GM23338 (cell line): ENCODE data around the gene EFCC1. TPM values are rescaled to one million over a fixed set of nuclear protein-coding genes. Genes with fewer than 3 reads are reported as not detected.

Experiments used
- ATAC-seq: fragments of 200-7000 bp; cut with Tn5 transposase; 3 replicates; pipeline ENCODE4 v1.9.1; 2020
- DNase-seq: peaks from one replicate; pipeline ENCODE4 v3.0.0-alpha.2; 2015; ENCODE audit warnings: low spot score
- H2AFZ ChIP-seq: fragments of 200-600 bp; sonication (generic); 2 replicates; pipeline ENCODE4 v1.8.0; 2016; ENCODE audit warnings: antibody characterized with exemption, mild to moderate bottlenecking, moderate library complexity
- H3F3A ChIP-seq: fragments of 200-600 bp; sonication (generic); replicated peaks from 2 replicates; pipeline ENCODE4 v1.8.0; 2017; ENCODE audit warnings: antibody characterized with exemption, mixed run types, low read depth
- H3K27ac ChIP-seq: fragments of 200-600 bp; sonication (generic); 2 replicates; pipeline ENCODE4 v1.6.1; 2016; ENCODE audit warnings: low read depth
- H3K27me3 ChIP-seq: fragments of 200-600 bp; sonication (generic); 2 replicates; pipeline ENCODE4 v1.8.0; 2016; ENCODE audit warnings: mild to moderate bottlenecking, mixed run types, moderate library complexity; ENCODE audit not compliant: insufficient read depth
- H3K36me3 ChIP-seq: fragments of 200-600 bp; sonication (generic); 2 replicates; pipeline ENCODE4 v1.8.0; 2016; ENCODE audit warnings: mild to moderate bottlenecking; ENCODE audit not compliant: insufficient read depth
- H3K4me1 ChIP-seq: fragments of 200-600 bp; sonication (generic); 2 replicates; pipeline ENCODE4 v1.8.0; 2016; ENCODE audit warnings: mild to moderate bottlenecking, moderate library complexity; ENCODE audit not compliant: insufficient read depth
- H3K4me2 ChIP-seq: fragments of 200-600 bp; sonication (generic); 2 replicates; pipeline ENCODE4 v1.7.1; 2017; ENCODE audit warnings: mixed run types
- H3K4me3 ChIP-seq: fragments of 200-600 bp; sonication (generic); 2 replicates; pipeline ENCODE4 v1.6.1; 2016; ENCODE audit warnings: mixed run types
- H3K79me2 ChIP-seq: fragments of 200-600 bp; sonication (generic); replicated peaks from 2 replicates; pipeline ENCODE4 v1.8.0; 2017; ENCODE audit warnings: mild to moderate bottlenecking; ENCODE audit not compliant: insufficient read depth
- H3K9me2 ChIP-seq: fragments of 200-600 bp; sonication (generic); 2 replicates; pipeline ENCODE4 v1.8.0; 2017; ENCODE audit not compliant: insufficient read depth
- H4K20me1 ChIP-seq: fragments of 200-600 bp; sonication (generic); replicated peaks from 2 replicates; pipeline ENCODE4 v1.8.0; 2017; ENCODE audit warnings: mild to moderate bottlenecking; ENCODE audit not compliant: insufficient read depth
- H3K27ac Mint-ChIP-seq: 2 replicates; pipeline ENCODE4 v1.8.0; 2020; ENCODE audit warnings: inconsistent platforms, mild to moderate bottlenecking, moderate library complexity, mixed read lengths
- H3K27me3 Mint-ChIP-seq: 3 replicates; pipeline ENCODE4 v1.8.0; 2022; ENCODE audit warnings: low read depth, mild to moderate bottlenecking, moderate library complexity, mixed read lengths, inconsistent platforms; ENCODE audit not compliant: insufficient read depth, poor library complexity
- H3K36me3 Mint-ChIP-seq: 3 replicates; pipeline ENCODE4 v1.8.0; 2021; ENCODE audit warnings: low read depth, mild to moderate bottlenecking, inconsistent platforms, moderate library complexity, mixed read lengths
- H3K4me1 Mint-ChIP-seq: 3 replicates; pipeline ENCODE4 v1.8.0; 2020; ENCODE audit warnings: mild to moderate bottlenecking, inconsistent platforms, mixed read lengths
- H3K4me3 Mint-ChIP-seq: 3 replicates; pipeline ENCODE4 v1.8.0; 2021; ENCODE audit warnings: moderate library complexity, mild to moderate bottlenecking, inconsistent platforms, mixed read lengths
- H3K9me3 Mint-ChIP-seq: 3 replicates; pipeline ENCODE4 v1.8.0; 2020; ENCODE audit warnings: moderate library complexity, mild to moderate bottlenecking, inconsistent platforms, mixed read lengths
- EZH2 ChIP-seq: fragments of 200-600 bp; sonication (generic); IDR thresholded peaks from one replicate; pipeline ENCODE4 v1.8.0; 2017; ENCODE audit warnings: antibody characterized with exemption, mild to moderate bottlenecking, low read depth; ENCODE audit not compliant: unreplicated experiment
- EZH2phosphoT487 ChIP-seq: fragments of 200-600 bp; sonication (generic); IDR thresholded peaks from one replicate; pipeline ENCODE4 v1.8.1; 2018; ENCODE audit warnings: antibody characterized with exemption; ENCODE audit not compliant: unreplicated experiment
- STAT1 ChIP-seq: IDR thresholded peaks from one replicate; pipeline ENCODE4 v1.6.1; 2016; ENCODE audit warnings: antibody characterized with exemption; ENCODE audit not compliant: unreplicated experiment
- polyA plus RNA-seq: library from polyadenylated mRNA; unstranded; fragments of >200 nt; fragmentation: Nextera tagmentation; extraction: Ambion mirVana; gene quantifications from 2 replicates; pipeline ENCODE4 v1.2.1, GENCODE V29; 2016
- total RNA-seq: library from RNA; depleted of rRNA; stranded (reverse); fragments of >200 nt; shearing (Covaris generic); gene quantifications from 2 replicates; pipeline ENCODE4 v1.2.3, GENCODE V29; 2014
- TF ChIP-seq, protein P1 (sequence below): fragments of 250-450 bp; sonication (Bioruptor Pico); IDR thresholded peaks from 2 replicates; pipeline ENCODE4 v1.5.0; 2020; ENCODE audit warnings: mild to moderate bottlenecking, moderate library complexity
- TF ChIP-seq, protein P2 (sequence below): IDR thresholded peaks from one replicate; pipeline ENCODE4 v1.6.1; 2018; ENCODE audit warnings: antibody characterized with exemption; ENCODE audit not compliant: unreplicated experiment

The EFCC1 gene
- total and polyA plus RNA-seq, 2 experiments from 2014 or later: not detected

DNA sequence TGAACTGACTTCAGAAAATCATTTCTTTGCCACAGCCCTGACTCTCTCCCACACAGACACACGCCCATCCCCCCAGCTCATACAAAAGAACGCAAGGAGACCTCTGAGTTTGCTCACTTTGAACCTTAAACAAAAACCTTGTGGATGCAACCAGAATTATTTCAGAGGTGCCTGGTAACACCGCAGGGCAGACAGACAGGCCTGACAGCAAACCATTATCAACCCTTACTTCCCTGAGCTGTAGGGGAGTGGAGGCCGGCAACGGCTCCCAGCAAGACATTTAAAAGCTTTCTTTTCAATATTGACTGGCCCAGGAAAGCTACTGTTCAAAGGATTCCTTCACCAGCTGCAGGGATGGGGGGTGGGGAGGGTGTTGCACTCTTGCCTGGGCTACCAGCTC, 2.0 kb upstream of the EFCC1 start:
- H2AFZ ChIP-seq: no peak overlapping the region
- TF ChIP-seq, protein P1, sequence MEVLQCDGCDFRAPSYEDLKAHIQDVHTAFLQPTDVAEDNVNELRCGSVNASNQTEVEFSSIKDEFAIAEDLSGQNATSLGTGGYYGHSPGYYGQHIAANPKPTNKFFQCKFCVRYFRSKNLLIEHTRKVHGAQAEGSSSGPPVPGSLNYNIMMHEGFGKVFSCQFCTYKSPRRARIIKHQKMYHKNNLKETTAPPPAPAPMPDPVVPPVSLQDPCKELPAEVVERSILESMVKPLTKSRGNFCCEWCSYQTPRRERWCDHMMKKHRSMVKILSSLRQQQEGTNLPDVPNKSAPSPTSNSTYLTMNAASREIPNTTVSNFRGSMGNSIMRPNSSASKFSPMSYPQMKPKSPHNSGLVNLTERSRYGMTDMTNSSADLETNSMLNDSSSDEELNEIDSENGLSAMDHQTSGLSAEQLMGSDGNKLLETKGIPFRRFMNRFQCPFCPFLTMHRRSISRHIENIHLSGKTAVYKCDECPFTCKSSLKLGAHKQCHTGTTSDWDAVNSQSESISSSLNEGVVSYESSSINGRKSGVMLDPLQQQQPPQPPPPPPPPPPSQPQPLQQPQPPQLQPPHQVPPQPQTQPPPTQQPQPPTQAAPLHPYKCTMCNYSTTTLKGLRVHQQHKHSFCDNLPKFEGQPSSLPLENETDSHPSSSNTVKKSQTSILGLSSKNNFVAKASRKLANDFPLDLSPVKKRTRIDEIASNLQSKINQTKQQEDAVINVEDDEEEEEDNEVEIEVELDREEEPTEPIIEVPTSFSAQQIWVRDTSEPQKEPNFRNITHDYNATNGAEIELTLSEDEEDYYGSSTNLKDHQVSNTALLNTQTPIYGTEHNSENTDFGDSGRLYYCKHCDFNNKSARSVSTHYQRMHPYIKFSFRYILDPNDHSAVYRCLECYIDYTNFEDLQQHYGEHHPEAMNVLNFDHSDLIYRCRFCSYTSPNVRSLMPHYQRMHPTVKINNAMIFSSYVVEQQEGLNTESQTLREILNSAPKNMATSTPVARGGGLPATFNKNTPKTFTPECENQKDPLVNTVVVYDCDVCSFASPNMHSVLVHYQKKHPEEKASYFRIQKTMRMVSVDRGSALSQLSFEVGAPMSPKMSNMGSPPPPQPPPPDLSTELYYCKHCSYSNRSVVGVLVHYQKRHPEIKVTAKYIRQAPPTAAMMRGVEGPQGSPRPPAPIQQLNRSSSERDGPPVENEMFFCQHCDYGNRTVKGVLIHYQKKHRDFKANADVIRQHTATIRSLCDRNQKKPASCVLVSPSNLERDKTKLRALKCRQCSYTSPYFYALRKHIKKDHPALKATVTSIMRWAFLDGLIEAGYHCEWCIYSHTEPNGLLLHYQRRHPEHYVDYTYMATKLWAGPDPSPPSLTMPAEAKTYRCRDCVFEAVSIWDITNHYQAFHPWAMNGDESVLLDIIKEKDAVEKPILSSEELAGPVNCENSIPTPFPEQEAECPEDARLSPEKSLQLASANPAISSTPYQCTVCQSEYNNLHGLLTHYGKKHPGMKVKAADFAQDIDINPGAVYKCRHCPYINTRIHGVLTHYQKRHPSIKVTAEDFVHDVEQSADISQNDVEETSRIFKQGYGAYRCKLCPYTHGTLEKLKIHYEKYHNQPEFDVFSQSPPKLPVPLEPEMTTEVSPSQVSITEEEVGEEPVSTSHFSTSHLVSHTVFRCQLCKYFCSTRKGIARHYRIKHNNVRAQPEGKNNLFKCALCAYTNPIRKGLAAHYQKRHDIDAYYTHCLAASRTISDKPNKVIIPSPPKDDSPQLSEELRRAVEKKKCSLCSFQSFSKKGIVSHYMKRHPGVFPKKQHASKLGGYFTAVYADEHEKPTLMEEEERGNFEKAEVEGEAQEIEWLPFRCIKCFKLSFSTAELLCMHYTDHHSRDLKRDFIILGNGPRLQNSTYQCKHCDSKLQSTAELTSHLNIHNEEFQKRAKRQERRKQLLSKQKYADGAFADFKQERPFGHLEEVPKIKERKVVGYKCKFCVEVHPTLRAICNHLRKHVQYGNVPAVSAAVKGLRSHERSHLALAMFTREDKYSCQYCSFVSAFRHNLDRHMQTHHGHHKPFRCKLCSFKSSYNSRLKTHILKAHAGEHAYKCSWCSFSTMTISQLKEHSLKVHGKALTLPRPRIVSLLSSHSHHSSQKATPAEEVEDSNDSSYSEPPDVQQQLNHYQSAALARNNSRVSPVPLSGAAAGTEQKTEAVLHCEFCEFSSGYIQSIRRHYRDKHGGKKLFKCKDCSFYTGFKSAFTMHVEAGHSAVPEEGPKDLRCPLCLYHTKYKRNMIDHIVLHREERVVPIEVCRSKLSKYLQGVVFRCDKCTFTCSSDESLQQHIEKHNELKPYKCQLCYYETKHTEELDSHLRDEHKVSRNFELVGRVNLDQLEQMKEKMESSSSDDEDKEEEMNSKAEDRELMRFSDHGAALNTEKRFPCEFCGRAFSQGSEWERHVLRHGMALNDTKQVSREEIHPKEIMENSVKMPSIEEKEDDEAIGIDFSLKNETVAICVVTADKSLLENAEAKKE: no peak
- TF ChIP-seq STAT1: no peak
- TF ChIP-seq, protein P2, sequence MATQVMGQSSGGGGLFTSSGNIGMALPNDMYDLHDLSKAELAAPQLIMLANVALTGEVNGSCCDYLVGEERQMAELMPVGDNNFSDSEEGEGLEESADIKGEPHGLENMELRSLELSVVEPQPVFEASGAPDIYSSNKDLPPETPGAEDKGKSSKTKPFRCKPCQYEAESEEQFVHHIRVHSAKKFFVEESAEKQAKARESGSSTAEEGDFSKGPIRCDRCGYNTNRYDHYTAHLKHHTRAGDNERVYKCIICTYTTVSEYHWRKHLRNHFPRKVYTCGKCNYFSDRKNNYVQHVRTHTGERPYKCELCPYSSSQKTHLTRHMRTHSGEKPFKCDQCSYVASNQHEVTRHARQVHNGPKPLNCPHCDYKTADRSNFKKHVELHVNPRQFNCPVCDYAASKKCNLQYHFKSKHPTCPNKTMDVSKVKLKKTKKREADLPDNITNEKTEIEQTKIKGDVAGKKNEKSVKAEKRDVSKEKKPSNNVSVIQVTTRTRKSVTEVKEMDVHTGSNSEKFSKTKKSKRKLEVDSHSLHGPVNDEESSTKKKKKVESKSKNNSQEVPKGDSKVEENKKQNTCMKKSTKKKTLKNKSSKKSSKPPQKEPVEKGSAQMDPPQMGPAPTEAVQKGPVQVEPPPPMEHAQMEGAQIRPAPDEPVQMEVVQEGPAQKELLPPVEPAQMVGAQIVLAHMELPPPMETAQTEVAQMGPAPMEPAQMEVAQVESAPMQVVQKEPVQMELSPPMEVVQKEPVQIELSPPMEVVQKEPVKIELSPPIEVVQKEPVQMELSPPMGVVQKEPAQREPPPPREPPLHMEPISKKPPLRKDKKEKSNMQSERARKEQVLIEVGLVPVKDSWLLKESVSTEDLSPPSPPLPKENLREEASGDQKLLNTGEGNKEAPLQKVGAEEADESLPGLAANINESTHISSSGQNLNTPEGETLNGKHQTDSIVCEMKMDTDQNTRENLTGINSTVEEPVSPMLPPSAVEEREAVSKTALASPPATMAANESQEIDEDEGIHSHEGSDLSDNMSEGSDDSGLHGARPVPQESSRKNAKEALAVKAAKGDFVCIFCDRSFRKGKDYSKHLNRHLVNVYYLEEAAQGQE: no peak
- no peak for TF ChIP-seq EZH2phosphoT487
- no peak for TF ChIP-seq EZH2
- Mint-ChIP-seq H3K4me1 (peaks cover 42% of the 10 kb centered on the region), H3K27ac (no peak overlapping the region), H3K9me3 (peaks cover 12% of the 10 kb centered on the region; the same call in 2 of the 3 replicates), H3K27me3 (peaks cover 58% of the 10 kb centered on the region), H3K36me3 (peaks cover 3% of the 10 kb centered on the region; the same call in 1 of the 3 replicates), H3K4me3 (peak overlapping the region; percentile 13; the same call in 2 of the 3 replicates)
- ATAC-seq (peak; percentile 4), DNase-seq (no peak)
- 0 out of 2 replicates have a peak, but pooled peaks cover 4% of the 10 kb centered on the region for H3K9me2 ChIP-seq
- H3K4me1 ChIP-seq: peaks cover 17% of the 10 kb centered on the region
- no peak overlapping the region for H3K4me3 ChIP-seq
- peak overlapping the region; percentile 18 for H3K4me2 ChIP-seq
- H3F3A ChIP-seq: peaks cover 9% of the 10 kb centered on the region; the same call in 1 of the 2 replicates
- peaks cover 4% of the 10 kb centered on the region for H4K20me1 ChIP-seq
- H3K27me3 ChIP-seq: peaks cover 87% of the 10 kb centered on the region
- H3K36me3 ChIP-seq: no peaks in the 10 kb centered on the region
- no peaks in the 10 kb centered on the region for H3K79me2 ChIP-seq
- no peak overlapping the region for H3K27ac ChIP-seq
